ENCODE measurements around the gene TRPM3.
A peak's percentile ranks its signal among the peaks of the same experiment; 100 is the strongest.

Gene TRPM3

DNA sequence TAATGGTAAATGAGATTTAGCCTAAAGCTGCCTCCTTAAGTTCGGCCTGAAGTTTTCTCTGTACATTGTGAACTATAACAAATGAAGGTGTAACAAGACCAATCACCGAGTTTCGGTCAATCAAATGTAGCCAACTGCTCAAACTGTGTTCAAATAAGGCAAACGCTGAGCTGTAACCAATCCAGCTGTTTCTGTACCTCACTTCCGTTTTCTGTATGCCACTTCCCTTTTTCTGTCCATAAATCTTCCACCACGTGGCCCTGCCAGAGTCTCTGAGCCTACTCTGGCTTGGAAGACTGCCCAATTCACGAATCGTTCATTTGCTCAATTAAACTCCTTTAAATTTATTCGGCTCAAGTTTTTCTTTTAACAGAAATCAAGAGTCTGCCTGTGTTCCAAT, 513.5 kb downstream of the TRPM3 start:
- TF ChIP-seq ZFX (IDR thresholded peaks at IDR 0.05): no peak
- TF ChIP-seq, protein P1, sequence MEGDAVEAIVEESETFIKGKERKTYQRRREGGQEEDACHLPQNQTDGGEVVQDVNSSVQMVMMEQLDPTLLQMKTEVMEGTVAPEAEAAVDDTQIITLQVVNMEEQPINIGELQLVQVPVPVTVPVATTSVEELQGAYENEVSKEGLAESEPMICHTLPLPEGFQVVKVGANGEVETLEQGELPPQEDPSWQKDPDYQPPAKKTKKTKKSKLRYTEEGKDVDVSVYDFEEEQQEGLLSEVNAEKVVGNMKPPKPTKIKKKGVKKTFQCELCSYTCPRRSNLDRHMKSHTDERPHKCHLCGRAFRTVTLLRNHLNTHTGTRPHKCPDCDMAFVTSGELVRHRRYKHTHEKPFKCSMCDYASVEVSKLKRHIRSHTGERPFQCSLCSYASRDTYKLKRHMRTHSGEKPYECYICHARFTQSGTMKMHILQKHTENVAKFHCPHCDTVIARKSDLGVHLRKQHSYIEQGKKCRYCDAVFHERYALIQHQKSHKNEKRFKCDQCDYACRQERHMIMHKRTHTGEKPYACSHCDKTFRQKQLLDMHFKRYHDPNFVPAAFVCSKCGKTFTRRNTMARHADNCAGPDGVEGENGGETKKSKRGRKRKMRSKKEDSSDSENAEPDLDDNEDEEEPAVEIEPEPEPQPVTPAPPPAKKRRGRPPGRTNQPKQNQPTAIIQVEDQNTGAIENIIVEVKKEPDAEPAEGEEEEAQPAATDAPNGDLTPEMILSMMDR (conservative IDR thresholded peaks at IDR 0.05): no peak
- H3K27ac ChIP-seq: peak overlapping the region; percentile 30; the same call in 1 of the 2 replicates

DNA sequence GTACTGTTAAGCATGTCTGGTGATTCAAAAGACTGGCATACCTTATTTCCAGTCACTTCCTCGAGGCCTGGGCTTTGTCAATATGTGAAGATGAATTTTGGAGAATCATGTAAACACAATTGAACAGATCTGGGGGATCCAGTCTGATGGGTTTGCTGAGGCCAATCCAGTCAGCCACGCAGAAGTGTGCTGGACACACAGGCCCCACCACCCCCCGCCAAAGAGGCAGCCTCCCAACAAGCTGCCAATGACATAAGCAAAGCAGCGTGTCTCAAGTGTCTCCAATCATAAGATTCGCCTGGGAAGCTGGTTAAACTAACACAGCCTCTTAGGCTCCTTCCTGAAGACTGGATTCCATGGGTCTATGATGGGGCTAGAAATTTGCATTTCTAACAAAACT, 514.1 kb downstream of the TRPM3 start:
- H3K27ac ChIP-seq: peak overlapping the region; percentile 30
- no peak for TF ChIP-seq ZFX (IDR thresholded peaks at IDR 0.05)
- TF ChIP-seq, protein P1 (conservative IDR thresholded peaks at IDR 0.05): no peak

DNA sequence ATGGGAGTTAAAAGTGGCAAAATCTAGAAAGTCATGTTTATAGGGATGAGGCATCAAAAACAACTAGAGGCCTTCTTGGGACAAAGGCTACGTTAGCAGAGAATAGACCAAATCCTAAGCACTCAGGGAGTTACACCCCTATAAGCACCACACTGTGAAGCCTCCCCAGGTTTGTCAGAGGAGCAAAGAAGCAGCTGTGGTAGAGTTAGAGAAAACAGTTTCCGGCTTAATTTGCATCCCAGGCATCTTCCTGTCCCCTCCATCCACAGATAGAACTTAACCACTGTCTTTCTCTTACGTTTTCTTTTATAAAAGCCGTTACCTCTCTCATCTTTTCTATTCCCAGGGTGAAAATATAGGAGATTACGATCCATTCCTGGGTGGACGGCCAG, 518.4 kb downstream of the TRPM3 start:
- no peak overlapping the region for H3K27ac ChIP-seq
- TF ChIP-seq, protein P1 (conservative IDR thresholded peaks at IDR 0.05): no peak
- no peak for TF ChIP-seq ZFX (IDR thresholded peaks at IDR 0.05)

DNA sequence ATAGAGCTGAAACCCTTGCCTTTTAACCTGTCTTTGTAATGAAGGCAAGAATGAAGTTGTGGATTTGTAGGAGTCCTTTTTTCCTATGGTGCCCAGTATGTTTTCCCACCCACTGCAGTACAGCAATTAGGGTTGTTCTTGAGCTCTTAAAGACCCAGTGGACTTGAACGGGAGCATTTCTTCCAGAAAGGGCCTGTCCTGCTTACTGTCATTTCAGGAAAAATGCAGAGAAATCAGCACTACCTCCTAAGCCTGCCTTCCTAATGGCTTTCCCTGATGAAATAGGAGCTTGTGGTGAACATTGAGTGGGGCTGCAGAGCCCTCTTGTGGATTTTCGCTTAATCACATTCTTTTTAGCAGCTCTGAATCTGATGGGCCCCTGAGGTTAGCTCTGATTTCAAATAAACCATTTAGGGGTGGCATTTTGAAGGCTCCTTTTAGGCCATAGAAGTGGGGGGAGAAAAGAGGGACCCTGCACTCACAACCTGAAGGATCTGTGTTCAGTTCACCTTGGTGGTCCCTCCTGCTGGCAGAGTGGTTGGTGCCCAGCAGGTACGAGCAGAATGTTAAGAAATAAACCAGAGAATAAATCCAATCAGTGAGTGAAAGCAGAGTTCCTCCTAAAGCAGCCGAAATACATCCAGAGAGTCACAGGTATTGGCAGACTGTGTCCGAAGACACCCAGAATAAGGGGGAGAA, 519.0 kb downstream of the TRPM3 start:
- no peak for TF ChIP-seq ZFX (IDR thresholded peaks at IDR 0.05)
- TF ChIP-seq, protein P1 (conservative IDR thresholded peaks at IDR 0.05): peak; percentile 90
- peak overlapping the region; percentile 46; the same call in 1 of the 2 replicates for H3K27ac ChIP-seq

DNA sequence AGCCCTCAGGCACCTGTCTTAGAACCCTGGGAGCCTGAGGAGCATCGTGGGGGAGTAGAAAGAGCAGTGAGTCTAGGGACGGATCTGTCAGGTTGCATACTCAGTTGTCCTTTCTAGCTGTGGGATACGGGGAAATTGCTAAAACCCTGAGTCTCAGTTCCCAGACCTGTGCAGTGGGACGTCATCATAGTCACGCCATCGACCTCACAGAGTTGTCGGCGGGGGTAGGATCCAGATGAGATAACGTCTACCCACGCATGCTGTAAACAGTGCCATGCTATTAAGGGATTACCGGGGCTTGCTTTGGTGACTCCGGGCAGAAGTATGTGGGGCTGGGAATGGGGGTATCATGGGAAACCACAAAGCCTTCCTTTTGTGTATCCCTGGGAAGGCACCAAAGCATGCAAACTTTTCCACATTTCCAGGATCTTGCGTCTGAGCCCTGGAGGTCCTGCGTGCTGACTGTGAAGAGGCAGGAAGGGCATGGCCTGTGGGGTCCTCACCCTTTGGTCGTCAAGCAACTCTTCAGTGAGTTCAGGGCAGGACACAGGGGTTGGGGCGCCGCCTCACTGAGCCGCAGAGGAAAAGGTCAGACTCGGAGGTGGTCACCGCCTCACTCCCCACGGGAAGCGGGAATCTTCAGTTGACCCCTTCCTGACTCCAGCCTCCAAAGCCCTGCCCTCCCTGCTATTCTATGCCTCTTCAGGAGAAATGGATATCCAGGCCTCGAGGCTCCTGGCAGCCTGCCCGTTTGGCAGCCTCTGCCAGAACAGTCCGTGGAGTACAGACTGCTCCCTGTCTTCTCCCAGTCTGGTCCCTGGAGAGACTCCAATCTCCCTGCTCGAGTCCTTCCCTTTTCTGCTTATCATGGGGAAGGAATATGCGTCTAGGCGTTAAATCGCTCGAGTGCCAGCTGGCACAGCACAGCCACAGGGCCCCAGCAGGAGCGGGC, 520.1 kb downstream of the TRPM3 start:
- TF ChIP-seq, protein P1 (conservative IDR thresholded peaks at IDR 0.05): no peak
- TF ChIP-seq ZFX (IDR thresholded peaks at IDR 0.05): no peak
- H3K27ac ChIP-seq: peak overlapping the region; percentile 46

DNA sequence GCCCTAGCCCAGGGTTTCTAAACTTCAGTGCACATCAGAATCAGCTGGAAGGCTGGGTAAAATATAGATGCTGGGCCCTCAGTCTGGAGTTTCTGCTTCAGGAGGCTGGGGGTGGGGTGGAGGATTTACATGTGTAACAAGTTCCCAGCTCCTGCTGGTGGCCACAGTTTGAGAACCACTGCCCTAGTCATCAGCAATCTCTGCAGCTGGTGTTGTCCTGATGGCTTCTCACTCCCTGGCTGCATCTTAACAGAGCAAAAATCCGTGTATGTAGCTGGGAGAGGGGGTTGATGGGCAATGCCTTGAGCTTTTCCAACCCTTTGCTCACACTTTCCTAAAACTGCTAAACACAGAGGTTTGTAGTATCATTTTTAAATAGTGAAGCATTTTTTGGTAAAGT, 520.9 kb downstream of the TRPM3 start:
- H3K27ac ChIP-seq: peak overlapping the region; percentile 46; the same call in 1 of the 2 replicates
- TF ChIP-seq, protein P1 (conservative IDR thresholded peaks at IDR 0.05): no peak
- TF ChIP-seq ZFX (IDR thresholded peaks at IDR 0.05): no peak

DNA sequence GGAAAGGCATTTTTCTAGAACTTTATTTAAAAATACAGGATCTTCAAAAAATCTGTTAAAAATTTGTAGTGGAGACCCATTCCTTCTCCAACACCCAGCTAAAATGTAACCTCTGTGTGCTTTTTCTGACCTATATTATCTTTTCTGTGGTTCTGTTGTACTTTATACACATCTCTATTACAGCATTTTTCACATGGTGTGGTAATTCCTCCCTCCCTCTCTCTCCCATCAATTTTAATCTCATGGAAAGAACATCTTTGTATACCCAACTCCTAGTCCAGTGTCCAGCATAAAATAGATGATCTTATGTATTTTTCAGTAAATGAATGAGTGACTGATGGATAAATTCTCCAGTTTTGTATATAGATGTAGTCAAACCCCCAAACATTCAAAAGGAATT, 523.5 kb downstream of the TRPM3 start:
- no peak overlapping the region for H3K27ac ChIP-seq
- TF ChIP-seq, protein P1 (conservative IDR thresholded peaks at IDR 0.05): no peak
- TF ChIP-seq ZFX (IDR thresholded peaks at IDR 0.05): no peak

Measured in C4-2B (cell line).